ENCODE measurements around the gene CSF2.

CSF2 gene

GRCh38 chr5:132067941-132068808 lies 5.4 kb upstream of the CSF2 start:
- in situ Hi-C loops (cut with MboI; ENCODE audit: low sequenced_read_pairs): no loop called here

- in situ Hi-C loops (cut with MboI; ENCODE audit: low sequenced_read_pairs): no loop called here
Measured at GRCh38 chr5:132069561-132069960, 4.0 kb upstream of the CSF2 start.

- in situ Hi-C loops (cut with MboI; ENCODE audit: low sequenced_read_pairs): no loop called here
Measured at GRCh38 chr5:132069994-132070393, 3.6 kb upstream of the CSF2 start.

- in situ Hi-C loops (cut with MboI; ENCODE audit: low sequenced_read_pairs): no loop called here
Measured at GRCh38 chr5:132070460-132071337, 2.9 kb upstream of the CSF2 start.

GRCh38 chr5:132071338-132071707 lies 2.3 kb upstream of the CSF2 start:
- in situ Hi-C loops (cut with MboI; ENCODE audit: low sequenced_read_pairs): no loop called here

GRCh38 chr5:132072070-132072469 lies 1.5 kb upstream of the CSF2 start:
- in situ Hi-C loops (cut with MboI; ENCODE audit: low sequenced_read_pairs): no loop called here

GRCh38 chr5:132072528-132072927 lies 1.1 kb upstream of the CSF2 start:
- in situ Hi-C loops (cut with MboI; ENCODE audit: low sequenced_read_pairs): no loop called here

GRCh38 chr5:132074091-132074771 lies 642 bp downstream of the CSF2 start:
- in situ Hi-C loops (cut with MboI; ENCODE audit: low sequenced_read_pairs): no loop called here

- in situ Hi-C loops (cut with MboI; ENCODE audit: low sequenced_read_pairs): no loop called here
Measured at GRCh38 chr5:132074772-132075718, 1.5 kb downstream of the CSF2 start.

GRCh38 chr5:132075719-132076077 lies 2.1 kb downstream of the CSF2 start:
- in situ Hi-C loops (cut with MboI; ENCODE audit: low sequenced_read_pairs): no loop called here

GRCh38 chr5:132076202-132076830 lies 2.7 kb downstream of the CSF2 start:
- in situ Hi-C loops (cut with MboI; ENCODE audit: low sequenced_read_pairs): no loop called here

- in situ Hi-C loops (cut with MboI; ENCODE audit: low sequenced_read_pairs): no loop called here
Measured at GRCh38 chr5:132076983-132077382, 3.4 kb downstream of the CSF2 start.

GRCh38 chr5:132079081-132079480 lies 5.5 kb downstream of the CSF2 start:
- in situ Hi-C loops (cut with MboI; ENCODE audit: low sequenced_read_pairs): no loop called here

- in situ Hi-C loops (cut with MboI; ENCODE audit: low sequenced_read_pairs): no loop called here
Measured at GRCh38 chr5:132079619-132080018, 6.0 kb downstream of the CSF2 start.

- in situ Hi-C loops (cut with MboI; ENCODE audit: low sequenced_read_pairs): no loop called here
Measured at GRCh38 chr5:132080595-132080994, 7.0 kb downstream of the CSF2 start.

- in situ Hi-C loops (cut with MboI; ENCODE audit: low sequenced_read_pairs): no loop called here
Measured at GRCh38 chr5:132081458-132081857, 7.9 kb downstream of the CSF2 start.

- in situ Hi-C loops (cut with MboI; ENCODE audit: low sequenced_read_pairs): no loop called here
Measured at GRCh38 chr5:132082329-132083023, 8.9 kb downstream of the CSF2 start.

- in situ Hi-C loops (cut with MboI; ENCODE audit: low sequenced_read_pairs): no loop called here
Measured at GRCh38 chr5:132083071-132083678, 9.6 kb downstream of the CSF2 start.

- in situ Hi-C loops (cut with MboI; ENCODE audit: low sequenced_read_pairs): no loop called here
Measured at GRCh38 chr5:132085686-132086085, 12.1 kb downstream of the CSF2 start.

Data from hTERT RPE-1 (cell line).